WTC11 (cell line): ENCODE measurements around the gene JAZF1. TPM values are rescaled to one million over a fixed set of nuclear protein-coding genes. Genes with fewer than 3 reads are reported as not detected.
A peak's percentile ranks its signal among the peaks of the same experiment; 100 is the strongest.

Experiments used
- ATAC-seq: fragments of 200-7000 bp; cut with Tn5 transposase; 2 replicates; pipeline ENCODE4 v1.10.0; 2021; ENCODE audit warnings: mild to moderate bottlenecking, moderate library complexity
- CTCF ChIA-PET: fragments of 300-600 bp; sonication (Branson Sonifier 250); formaldehyde crosslinking; loops from one replicate; lab custom pipeline; 2021; ENCODE audit warnings: antibody characterized with exemption; lab: Charles Lee
- POLR2A ChIA-PET: fragments of 350-600 bp; sonication (Branson Sonifier 250); formaldehyde crosslinking; loops from one replicate; lab custom pipeline; 2021; ENCODE audit warnings: antibody characterized with exemption; lab: Charles Lee
- DNase-seq: peaks from one replicate; pipeline ENCODE4 v3.0.0; 2021; ENCODE audit warnings: low spot score
- H3K27ac Mint-ChIP-seq: 2 replicates; pipeline ENCODE4 v1.8.0; 2021; ENCODE audit warnings: mixed read lengths
- H3K27me3 Mint-ChIP-seq: 2 replicates; pipeline ENCODE4 v1.8.0; 2021; ENCODE audit warnings: low read depth, mild to moderate bottlenecking, moderate library complexity, mixed read lengths
- H3K36me3 Mint-ChIP-seq: 2 replicates; pipeline ENCODE4 v1.8.0; 2021; ENCODE audit warnings: mixed read lengths
- H3K4me1 Mint-ChIP-seq: 2 replicates; pipeline ENCODE4 v1.8.0; 2022; ENCODE audit warnings: mixed read lengths
- H3K4me3 Mint-ChIP-seq: 2 replicates; pipeline ENCODE4 v1.8.0; 2021; ENCODE audit warnings: mild to moderate bottlenecking, moderate library complexity, mixed read lengths
- H3K9me3 Mint-ChIP-seq: 2 replicates; pipeline ENCODE4 v1.8.0; 2021; ENCODE audit warnings: mixed read lengths
- AFF4 ChIP-seq: sonication (generic); formaldehyde crosslinking; IDR thresholded peaks from 2 replicates; pipeline ENCODE4 v1.8.1; 2023; ENCODE audit warnings: mild to moderate bottlenecking, missing genetic modification reagents, borderline replicate concordance
- CREB1 ChIP-seq: sonication (generic); formaldehyde crosslinking; IDR thresholded peaks from 2 replicates; pipeline ENCODE4 v1.8.0; 2023; ENCODE audit warnings: mild to moderate bottlenecking, missing genetic modification reagents
- CREM ChIP-seq: sonication (generic); formaldehyde crosslinking; IDR thresholded peaks from 2 replicates; pipeline ENCODE4 v1.8.1; 2022; ENCODE audit warnings: mild to moderate bottlenecking, missing genetic modification reagents, moderate library complexity
- CTCF ChIP-seq: fragments of 200-600 bp; IDR thresholded peaks from 2 replicates; pipeline ENCODE4 v1.8.0; 2022; ENCODE audit warnings: antibody characterized with exemption
- E2F4 ChIP-seq: sonication (generic); formaldehyde crosslinking; IDR thresholded peaks from 2 replicates; pipeline ENCODE4 v1.8.1; 2022; ENCODE audit warnings: low read depth, mild to moderate bottlenecking, moderate library complexity, missing genetic modification reagents, borderline replicate concordance
- GRHL2 ChIP-seq: fragments of 250-450 bp; sonication (Bioruptor Pico); IDR thresholded peaks from 2 replicates; pipeline ENCODE4 v1.8.0; 2022; ENCODE audit warnings: mild to moderate bottlenecking, moderate library complexity; ENCODE audit not compliant: insufficient replicate concordance, severe bottlenecking
- HMGXB4 ChIP-seq: sonication (generic); formaldehyde crosslinking; IDR thresholded peaks from 2 replicates; pipeline ENCODE4 v1.8.1; 2023; ENCODE audit warnings: mild to moderate bottlenecking, moderate library complexity, missing genetic modification reagents
- TEAD4 ChIP-seq: sonication (generic); formaldehyde crosslinking; IDR thresholded peaks from 2 replicates; pipeline ENCODE4 v1.8.0; 2022; ENCODE audit warnings: mild to moderate bottlenecking, missing genetic modification reagents
- ZMAT4 ChIP-seq: fragments of 250-450 bp; sonication (Bioruptor Pico); IDR thresholded peaks from 2 replicates; pipeline ENCODE4 v1.9.0; 2021; ENCODE audit warnings: mild to moderate bottlenecking
- ZNF396 ChIP-seq: fragments of 250-450 bp; sonication (Bioruptor Pico); IDR thresholded peaks from 2 replicates; pipeline ENCODE4 v1.8.0; 2021; ENCODE audit warnings: mild to moderate bottlenecking, moderate library complexity, borderline replicate concordance
- total RNA-seq: library from RNA; stranded (reverse); gene quantifications from 3 replicates; pipeline ENCODE4 v1.2.3, GENCODE V29; 2021

The JAZF1 gene
- total RNA-seq, 1 experiment from 2014 or later = 19.0 TPM

GRCh38 chr7:28024786-28025334, 155.7 kb downstream of the JAZF1 start:
- DNase-seq (no peak), ATAC-seq (no peak)
- POLR2A ChIA-PET = no interaction called here
- CTCF ChIA-PET = interaction anchor here (1.0 to 3.6 kb wide), 3 partner anchors 37 to 69 kb away, joined by 4 to 26 read pairs (median 5); no protein-coding TSS in a partner anchor
- Mint-ChIP-seq H3K27ac (no peak overlapping the region), H3K27me3 (no peaks in the 10 kb centered on the region), H3K36me3 (no peaks in the 10 kb centered on the region), H3K4me3 (no peak overlapping the region), H3K4me1 (peaks cover 10% of the 10 kb centered on the region), H3K9me3 (no peaks in the 10 kb centered on the region)
- TF ChIP-seq E2F4 (CRISPR knock-in tag) (no peak), GRHL2 (CRISPR knock-in tag) (no peak), ZNF396 (CRISPR knock-in tag) (no peak), AFF4 (no peak), TEAD4 (CRISPR knock-in tag) (no peak), CREB1 (CRISPR knock-in tag) (no peak), HMGXB4 (CRISPR knock-in tag) (no peak)

GRCh38 chr7:28020302-28020940, 160.2 kb downstream of the JAZF1 start:
- Mint-ChIP-seq H3K9me3 (no peaks in the 10 kb centered on the region), H3K27ac (no peak overlapping the region), H3K4me3 (no peak overlapping the region), H3K27me3 (no peaks in the 10 kb centered on the region), H3K4me1 (peaks cover 25% of the 10 kb centered on the region), H3K36me3 (0 out of 2 replicates have a peak, but pooled peaks cover 4% of the 10 kb centered on the region)
- POLR2A ChIA-PET = no interaction called here
- CTCF ChIA-PET = interaction anchor here (0.7 to 4.3 kb wide), 10 partner anchors 40 to 751 kb away, joined by 3 to 23 read pairs (median 3); no protein-coding TSS in a partner anchor
- no peak for TF ChIP-seq ZMAT4 (CRISPR knock-in tag)
- 0 out of 2 replicates have a peak, but pooled peaks have one; percentile 26 for TF ChIP-seq CREM
- peak; percentile 73 for TF ChIP-seq CTCF
- DNase-seq (peak; percentile 65), ATAC-seq (peak; percentile 96)
